GM12878 (cell line): Measurements from ENCODE around the gene AKAP8. TPM values are rescaled to one million over a fixed set of nuclear protein-coding genes. Genes with fewer than 3 reads are reported as not detected.

Experiments used
- BCL11A ChIP-seq: IDR thresholded peaks from 2 replicates; pipeline ENCODE4 v1.6.1; 2011; ENCODE audit warnings: low read depth, low read length
- CBX5 ChIP-seq: sonication (generic); IDR thresholded peaks from 2 replicates; pipeline ENCODE4 v1.6.1; 2016; ENCODE audit warnings: low read depth, moderate library complexity, mild to moderate bottlenecking, inconsistent platforms
- CREB1 ChIP-seq: IDR thresholded peaks from 2 replicates; pipeline ENCODE4 v1.6.1; 2012; ENCODE audit warnings: low read depth, mild to moderate bottlenecking, inconsistent platforms
- KLF5 ChIP-seq: fragments of 450-650 bp; IDR thresholded peaks from 2 replicates; pipeline ENCODE4 v1.6.1; 2014; ENCODE audit warnings: mild to moderate bottlenecking; ENCODE audit not compliant: partially characterized antibody
- MXI1 ChIP-seq: fragments of 150-350 bp; IDR thresholded peaks from 2 replicates; pipeline ENCODE4 v1.6.1; 2011; ENCODE audit warnings: low read depth, mild to moderate bottlenecking, inconsistent platforms, low read length, improper control_type of control experiment
- PAX8 ChIP-seq: fragments of 450-650 bp; IDR thresholded peaks from 2 replicates; pipeline ENCODE4 v1.6.1; 2017; ENCODE audit warnings: mild to moderate bottlenecking, moderate library complexity
- POLR2AphosphoS2 ChIP-seq: IDR thresholded peaks from 2 replicates; pipeline ENCODE4 v1.6.1; 2011; ENCODE audit warnings: low read depth, mild to moderate bottlenecking, low read length, improper control_type of control experiment, moderate library complexity
- RAD51 ChIP-seq: fragments of 450-650 bp; IDR thresholded peaks from 2 replicates; pipeline ENCODE4 v1.6.1; 2016; ENCODE audit warnings: moderate library complexity, mild to moderate bottlenecking, inconsistent platforms
- TAF1 ChIP-seq: IDR thresholded peaks from 2 replicates; pipeline ENCODE4 v1.6.1; 2011; ENCODE audit warnings: mild to moderate bottlenecking, low read depth, low read length, borderline replicate concordance
- polyA plus RNA-seq, 11 experiments: library from polyadenylated mRNA; depleted of rRNA in 4 of 11; unstranded in 6 of 11; stranded (reverse) in 5 of 11; fragments of >200 nt; fragmentation: Nextera tagmentation in 4 of 11; fragmentation: Illumina TruSeq in 1 of 11; extraction: Ambion mirVana in 4 of 11; extraction: Trizol in 1 of 11; gene quantifications; 1 replicate in 1 of 11; 2 replicates in 10 of 11; pipeline versions ENCODE4 v1.2.1 to v1.2.3, GENCODE V29; 2011 to 2016; ENCODE audit warnings: inconsistent platforms in 2 of 11, missing spikeins in 2 of 11, low read depth in 1 of 11
- total RNA-seq, 4 experiments: library from RNA; depleted of rRNA in 3 of 4; stranded (reverse); fragments of >200 nt in 3 of 4; fragmentation: Illumina TruSeq in 1 of 4; extraction: Trizol in 1 of 4; gene quantifications; 2 replicates each; pipeline versions ENCODE4 v1.2.1 to v1.2.3, GENCODE V29; 2013 to 2021
- TF ChIP-seq, protein P1 (sequence below): IDR thresholded peaks from 2 replicates; pipeline ENCODE4 v1.6.1; 2012; ENCODE audit warnings: low read length, inconsistent platforms
- TF ChIP-seq, protein P2 (sequence below): fragments of 450-650 bp; IDR thresholded peaks from 2 replicates; pipeline ENCODE4 v1.6.1; 2016; ENCODE audit warnings: mild to moderate bottlenecking, moderate library complexity, borderline replicate concordance
- TF ChIP-seq, protein P3 (sequence below): IDR thresholded peaks from 2 replicates; pipeline ENCODE4 v1.6.1; 2012; ENCODE audit warnings: low read depth, low read length, improper control_type of control experiment
- TF ChIP-seq, protein P4 (sequence below): fragments of 450-650 bp; IDR thresholded peaks from 2 replicates; pipeline ENCODE4 v1.6.1; 2017; ENCODE audit warnings: mild to moderate bottlenecking, moderate library complexity
- TF ChIP-seq, protein P5 (sequence below): IDR thresholded peaks from 2 replicates; pipeline ENCODE4 v1.6.1; 2011; ENCODE audit warnings: low read depth, mild to moderate bottlenecking, low read length, moderate library complexity, borderline replicate concordance; ENCODE audit errors: extremely low read depth
- TF ChIP-seq, protein P6 (sequence below): IDR thresholded peaks from 2 replicates; pipeline ENCODE4 v1.6.1; 2012; ENCODE audit warnings: low read depth, low read length, improper control_type of control experiment

Gene AKAP8
- total and polyA plus RNA-seq, 10 of the 15 experiments (the other 5 are each of a cell fraction or from before 2014, with no cell fraction given), result 5.3 to 57.7 (median 20.6) TPM

DNA sequence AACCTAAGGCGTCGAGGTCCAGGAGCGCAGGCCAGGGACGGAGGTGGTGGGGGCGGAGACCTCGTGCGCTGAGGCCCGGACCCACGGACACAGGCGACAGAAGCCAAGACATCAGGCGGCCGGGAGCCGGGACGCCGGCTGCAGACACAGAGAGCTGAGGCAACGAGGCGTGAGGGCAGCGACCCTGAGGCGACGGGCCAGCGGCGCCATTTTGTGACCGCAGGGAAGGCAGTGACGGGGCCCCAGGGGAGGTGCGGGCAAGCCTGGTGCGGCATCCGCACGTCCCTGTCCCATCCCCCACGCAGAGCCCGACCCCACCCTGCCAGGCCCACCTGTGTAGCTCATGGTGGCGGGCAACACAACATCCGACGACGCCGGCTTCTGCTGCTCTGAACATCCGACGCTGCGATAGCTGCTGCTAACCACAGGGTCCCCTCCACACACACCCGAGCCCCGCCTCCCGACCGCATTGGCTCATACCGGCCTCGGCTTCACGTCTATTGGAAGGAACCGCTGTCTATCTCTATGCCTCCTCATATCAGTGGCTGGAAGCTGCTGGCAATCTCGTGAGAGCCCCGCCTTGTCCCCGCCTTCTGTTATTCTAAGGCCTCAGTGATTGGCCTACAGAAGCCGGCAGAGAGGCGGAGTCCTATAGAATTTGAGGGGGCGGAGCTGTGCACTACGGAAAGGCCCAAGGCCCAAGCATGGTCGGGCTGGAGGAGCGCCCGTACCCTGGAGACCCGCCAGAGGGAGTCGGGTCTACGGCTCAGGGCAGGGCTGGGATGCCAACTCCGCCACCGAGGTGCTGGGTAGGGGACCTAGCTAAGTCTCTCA lies 39.2 kb upstream of the AKAP8 start, which contains the start of gene AKAP8L (continued):
- TF ChIP-seq TAF1 (peak; percentile 73), KLF5 (peak; percentile 97), BCL11A (no peak), CBX5 (no peak), POLR2AphosphoS2 (peak; percentile 63; the same call in 1 of the 2 replicates), PAX8 (no peak), CREB1 (peak; percentile 47), RAD51 (no peak), MXI1 (peak; percentile 80; the same call in 1 of the 2 replicates)
- TF ChIP-seq, protein P1, sequence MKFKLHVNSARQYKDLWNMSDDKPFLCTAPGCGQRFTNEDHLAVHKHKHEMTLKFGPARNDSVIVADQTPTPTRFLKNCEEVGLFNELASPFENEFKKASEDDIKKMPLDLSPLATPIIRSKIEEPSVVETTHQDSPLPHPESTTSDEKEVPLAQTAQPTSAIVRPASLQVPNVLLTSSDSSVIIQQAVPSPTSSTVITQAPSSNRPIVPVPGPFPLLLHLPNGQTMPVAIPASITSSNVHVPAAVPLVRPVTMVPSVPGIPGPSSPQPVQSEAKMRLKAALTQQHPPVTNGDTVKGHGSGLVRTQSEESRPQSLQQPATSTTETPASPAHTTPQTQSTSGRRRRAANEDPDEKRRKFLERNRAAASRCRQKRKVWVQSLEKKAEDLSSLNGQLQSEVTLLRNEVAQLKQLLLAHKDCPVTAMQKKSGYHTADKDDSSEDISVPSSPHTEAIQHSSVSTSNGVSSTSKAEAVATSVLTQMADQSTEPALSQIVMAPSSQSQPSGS, result no peak
- TF ChIP-seq, protein P2, sequence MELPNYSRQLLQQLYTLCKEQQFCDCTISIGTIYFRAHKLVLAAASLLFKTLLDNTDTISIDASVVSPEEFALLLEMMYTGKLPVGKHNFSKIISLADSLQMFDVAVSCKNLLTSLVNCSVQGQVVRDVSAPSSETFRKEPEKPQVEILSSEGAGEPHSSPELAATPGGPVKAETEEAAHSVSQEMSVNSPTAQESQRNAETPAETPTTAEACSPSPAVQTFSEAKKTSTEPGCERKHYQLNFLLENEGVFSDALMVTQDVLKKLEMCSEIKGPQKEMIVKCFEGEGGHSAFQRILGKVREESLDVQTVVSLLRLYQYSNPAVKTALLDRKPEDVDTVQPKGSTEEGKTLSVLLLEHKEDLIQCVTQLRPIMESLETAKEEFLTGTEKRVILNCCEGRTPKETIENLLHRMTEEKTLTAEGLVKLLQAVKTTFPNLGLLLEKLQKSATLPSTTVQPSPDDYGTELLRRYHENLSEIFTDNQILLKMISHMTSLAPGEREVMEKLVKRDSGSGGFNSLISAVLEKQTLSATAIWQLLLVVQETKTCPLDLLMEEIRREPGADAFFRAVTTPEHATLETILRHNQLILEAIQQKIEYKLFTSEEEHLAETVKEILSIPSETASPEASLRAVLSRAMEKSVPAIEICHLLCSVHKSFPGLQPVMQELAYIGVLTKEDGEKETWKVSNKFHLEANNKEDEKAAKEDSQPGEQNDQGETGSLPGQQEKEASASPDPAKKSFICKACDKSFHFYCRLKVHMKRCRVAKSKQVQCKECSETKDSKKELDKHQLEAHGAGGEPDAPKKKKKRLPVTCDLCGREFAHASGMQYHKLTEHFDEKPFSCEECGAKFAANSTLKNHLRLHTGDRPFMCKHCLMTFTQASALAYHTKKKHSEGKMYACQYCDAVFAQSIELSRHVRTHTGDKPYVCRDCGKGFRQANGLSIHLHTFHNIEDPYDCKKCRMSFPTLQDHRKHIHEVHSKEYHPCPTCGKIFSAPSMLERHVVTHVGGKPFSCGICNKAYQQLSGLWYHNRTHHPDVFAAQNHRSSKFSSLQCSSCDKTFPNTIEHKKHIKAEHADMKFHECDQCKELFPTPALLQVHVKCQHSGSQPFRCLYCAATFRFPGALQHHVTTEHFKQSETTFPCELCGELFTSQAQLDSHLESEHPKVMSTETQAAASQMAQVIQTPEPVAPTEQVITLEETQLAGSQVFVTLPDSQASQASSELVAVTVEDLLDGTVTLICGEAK, result peak; percentile 55; the same call in 1 of the 2 replicates
- TF ChIP-seq, protein P3, sequence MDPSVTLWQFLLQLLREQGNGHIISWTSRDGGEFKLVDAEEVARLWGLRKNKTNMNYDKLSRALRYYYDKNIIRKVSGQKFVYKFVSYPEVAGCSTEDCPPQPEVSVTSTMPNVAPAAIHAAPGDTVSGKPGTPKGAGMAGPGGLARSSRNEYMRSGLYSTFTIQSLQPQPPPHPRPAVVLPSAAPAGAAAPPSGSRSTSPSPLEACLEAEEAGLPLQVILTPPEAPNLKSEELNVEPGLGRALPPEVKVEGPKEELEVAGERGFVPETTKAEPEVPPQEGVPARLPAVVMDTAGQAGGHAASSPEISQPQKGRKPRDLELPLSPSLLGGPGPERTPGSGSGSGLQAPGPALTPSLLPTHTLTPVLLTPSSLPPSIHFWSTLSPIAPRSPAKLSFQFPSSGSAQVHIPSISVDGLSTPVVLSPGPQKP, result peak; percentile 34; the same call in 1 of the 2 replicates
- TF ChIP-seq, protein P4, sequence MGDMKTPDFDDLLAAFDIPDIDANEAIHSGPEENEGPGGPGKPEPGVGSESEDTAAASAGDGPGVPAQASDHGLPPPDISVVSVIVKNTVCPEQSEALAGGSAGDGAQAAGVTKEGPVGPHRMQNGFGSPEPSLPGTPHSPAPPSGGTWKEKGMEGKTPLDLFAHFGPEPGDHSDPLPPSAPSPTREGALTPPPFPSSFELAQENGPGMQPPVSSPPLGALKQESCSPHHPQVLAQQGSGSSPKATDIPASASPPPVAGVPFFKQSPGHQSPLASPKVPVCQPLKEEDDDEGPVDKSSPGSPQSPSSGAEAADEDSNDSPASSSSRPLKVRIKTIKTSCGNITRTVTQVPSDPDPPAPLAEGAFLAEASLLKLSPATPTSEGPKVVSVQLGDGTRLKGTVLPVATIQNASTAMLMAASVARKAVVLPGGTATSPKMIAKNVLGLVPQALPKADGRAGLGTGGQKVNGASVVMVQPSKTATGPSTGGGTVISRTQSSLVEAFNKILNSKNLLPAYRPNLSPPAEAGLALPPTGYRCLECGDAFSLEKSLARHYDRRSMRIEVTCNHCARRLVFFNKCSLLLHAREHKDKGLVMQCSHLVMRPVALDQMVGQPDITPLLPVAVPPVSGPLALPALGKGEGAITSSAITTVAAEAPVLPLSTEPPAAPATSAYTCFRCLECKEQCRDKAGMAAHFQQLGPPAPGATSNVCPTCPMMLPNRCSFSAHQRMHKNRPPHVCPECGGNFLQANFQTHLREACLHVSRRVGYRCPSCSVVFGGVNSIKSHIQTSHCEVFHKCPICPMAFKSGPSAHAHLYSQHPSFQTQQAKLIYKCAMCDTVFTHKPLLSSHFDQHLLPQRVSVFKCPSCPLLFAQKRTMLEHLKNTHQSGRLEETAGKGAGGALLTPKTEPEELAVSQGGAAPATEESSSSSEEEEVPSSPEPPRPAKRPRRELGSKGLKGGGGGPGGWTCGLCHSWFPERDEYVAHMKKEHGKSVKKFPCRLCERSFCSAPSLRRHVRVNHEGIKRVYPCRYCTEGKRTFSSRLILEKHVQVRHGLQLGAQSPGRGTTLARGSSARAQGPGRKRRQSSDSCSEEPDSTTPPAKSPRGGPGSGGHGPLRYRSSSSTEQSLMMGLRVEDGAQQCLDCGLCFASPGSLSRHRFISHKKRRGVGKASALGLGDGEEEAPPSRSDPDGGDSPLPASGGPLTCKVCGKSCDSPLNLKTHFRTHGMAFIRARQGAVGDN, result no peak
- TF ChIP-seq, protein P5, sequence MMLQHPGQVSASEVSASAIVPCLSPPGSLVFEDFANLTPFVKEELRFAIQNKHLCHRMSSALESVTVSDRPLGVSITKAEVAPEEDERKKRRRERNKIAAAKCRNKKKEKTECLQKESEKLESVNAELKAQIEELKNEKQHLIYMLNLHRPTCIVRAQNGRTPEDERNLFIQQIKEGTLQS, result no peak
- TF ChIP-seq, protein P6, sequence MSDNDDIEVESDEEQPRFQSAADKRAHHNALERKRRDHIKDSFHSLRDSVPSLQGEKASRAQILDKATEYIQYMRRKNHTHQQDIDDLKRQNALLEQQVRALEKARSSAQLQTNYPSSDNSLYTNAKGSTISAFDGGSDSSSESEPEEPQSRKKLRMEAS, result peak; percentile 52; the same call in 1 of the 2 replicates
